Duodenal mucosa (tissue), 2 donors: ENCODE measurements around the gene MEIOSIN.

Source experiments
- H3K27ac ChIP-seq: one replicate; pipeline ENCODE4 v1.7.0; 2013; ENCODE audit warnings: low read depth, low read length
- H3K27me3 ChIP-seq, 2 donors: one replicate each; pipeline ENCODE4 v1.7.0; 2013; ENCODE audit warnings: low read length in 2 of 2, control low read depth in 1 of 2; ENCODE audit not compliant: insufficient read depth in 2 of 2, control insufficient read depth in 1 of 2
- H3K36me3 ChIP-seq, 2 donors: one replicate each; pipeline ENCODE4 v1.7.0; 2013; ENCODE audit warnings: low read length in 2 of 2, control low read depth in 1 of 2; ENCODE audit not compliant: insufficient read depth in 2 of 2, control insufficient read depth in 1 of 2
- H3K4me1 ChIP-seq, 2 donors: one replicate each; pipeline ENCODE4 v1.7.0; 2013; ENCODE audit warnings: low read length in 2 of 2, control low read depth in 1 of 2; ENCODE audit not compliant: insufficient read depth in 2 of 2, control insufficient read depth in 1 of 2
- H3K4me3 ChIP-seq, 2 donors: one replicate each; pipeline ENCODE4 v1.7.0; 2013; ENCODE audit warnings: low read length in 2 of 2, low read depth in 1 of 2
- H3K9ac ChIP-seq, 2 donors: one replicate each; pipeline ENCODE4 v1.7.0; 2013; ENCODE audit warnings: low read length in 2 of 2, low read depth in 1 of 2
- H3K9me3 ChIP-seq, 2 donors: one replicate each; pipeline ENCODE4 v1.7.0; 2013; ENCODE audit warnings: low read length in 2 of 2, control low read depth in 1 of 2; ENCODE audit not compliant: control insufficient read depth in 1 of 2

The MEIOSIN gene

GRCh38 chr19:45801603-45802175 lies 68.5 kb downstream of the MEIOSIN start:
- Histone ChIP-seq H3K9ac (no peak overlapping the region), H3K27me3 (peaks cover 0 to 5% of the 10 kb centered on the region in 2 donors), H3K27ac (no peak overlapping the region), H3K36me3 (no peaks in the 10 kb centered on the region), H3K4me3 (no peak overlapping the region), H3K4me1 (no peaks in the 10 kb centered on the region), H3K9me3 (no peaks in the 10 kb centered on the region)

- Histone ChIP-seq H3K4me3 (no peak overlapping the region), H3K4me1 (no peaks in the 10 kb centered on the region), H3K9ac (no peak overlapping the region), H3K27me3 (peaks cover 0 to 5% of the 10 kb centered on the region in 2 donors), H3K9me3 (no peaks in the 10 kb centered on the region), H3K27ac (no peak overlapping the region), H3K36me3 (no peaks in the 10 kb centered on the region)
These were observed 71.1 kb downstream of the MEIOSIN start for GRCh38 chr19:45804140-45804958.

- no peaks in the 10 kb centered on the region for H3K9me3 ChIP-seq
- H3K4me3 ChIP-seq: no peak overlapping the region
- H3K9ac ChIP-seq: no peak overlapping the region
- peaks cover 0 to 5% of the 10 kb centered on the region in 2 donors for H3K27me3 ChIP-seq
- H3K4me1 ChIP-seq: peaks cover 3 to 4% of the 10 kb centered on the region in 2 donors
- no peak overlapping the region for H3K27ac ChIP-seq
- no peaks in the 10 kb centered on the region for H3K36me3 ChIP-seq
These were observed 71.7 kb downstream of the MEIOSIN start for GRCh38 chr19:45804959-45805230.

GRCh38 chr19:45805719-45806118 lies 72.5 kb downstream of the MEIOSIN start:
- Histone ChIP-seq H3K27ac (no peak overlapping the region), H3K9me3 (no peaks in the 10 kb centered on the region), H3K36me3 (no peaks in the 10 kb centered on the region), H3K9ac (no peak overlapping the region), H3K4me3 (no peak overlapping the region), H3K27me3 (peaks cover 0 to 5% of the 10 kb centered on the region in 2 donors), H3K4me1 (peaks cover 3 to 4% of the 10 kb centered on the region in 2 donors)

- H3K27me3 ChIP-seq: no peaks in the 10 kb centered on the region
- no peaks in the 10 kb centered on the region for H3K9me3 ChIP-seq
- H3K36me3 ChIP-seq: no peaks in the 10 kb centered on the region
- no peak overlapping the region for H3K27ac ChIP-seq
- no peak overlapping the region for H3K9ac ChIP-seq
- peaks cover 3 to 4% of the 10 kb centered on the region in 2 donors for H3K4me1 ChIP-seq
- H3K4me3 ChIP-seq: no peak overlapping the region
These were observed 76.5 kb downstream of the MEIOSIN start for GRCh38 chr19:45809643-45810159.

GRCh38 chr19:45812297-45812696 lies 79.1 kb downstream of the MEIOSIN start:
- Histone ChIP-seq H3K4me1 (peaks cover 3 to 4% of the 10 kb centered on the region in 2 donors), H3K4me3 (no peak overlapping the region), H3K36me3 (no peaks in the 10 kb centered on the region), H3K9me3 (no peaks in the 10 kb centered on the region), H3K9ac (no peak overlapping the region), H3K27ac (no peak overlapping the region), H3K27me3 (no peaks in the 10 kb centered on the region)
